HG03025 (cell line): ENCODE data around the gene CYGB.
"Not testable (repeated sequence)": the region's sequence is repeated elsewhere in the genome, so short reads cannot be mapped to it uniquely, and the experiment has no call there.

Experiments used
- ATAC-seq: cut with Tn5 transposase; IDR thresholded peaks from one replicate; pipeline ENCODE4 v1.9.1; 2021; ENCODE audit warnings: mild to moderate bottlenecking, moderate library complexity; ENCODE audit not compliant: unreplicated experiment, low FRiP score

The CYGB gene

GRCh38 chr17:76525513-76525833, 12.0 kb downstream of the CYGB start:
- ATAC-seq = not testable (repeated sequence)

DNA sequence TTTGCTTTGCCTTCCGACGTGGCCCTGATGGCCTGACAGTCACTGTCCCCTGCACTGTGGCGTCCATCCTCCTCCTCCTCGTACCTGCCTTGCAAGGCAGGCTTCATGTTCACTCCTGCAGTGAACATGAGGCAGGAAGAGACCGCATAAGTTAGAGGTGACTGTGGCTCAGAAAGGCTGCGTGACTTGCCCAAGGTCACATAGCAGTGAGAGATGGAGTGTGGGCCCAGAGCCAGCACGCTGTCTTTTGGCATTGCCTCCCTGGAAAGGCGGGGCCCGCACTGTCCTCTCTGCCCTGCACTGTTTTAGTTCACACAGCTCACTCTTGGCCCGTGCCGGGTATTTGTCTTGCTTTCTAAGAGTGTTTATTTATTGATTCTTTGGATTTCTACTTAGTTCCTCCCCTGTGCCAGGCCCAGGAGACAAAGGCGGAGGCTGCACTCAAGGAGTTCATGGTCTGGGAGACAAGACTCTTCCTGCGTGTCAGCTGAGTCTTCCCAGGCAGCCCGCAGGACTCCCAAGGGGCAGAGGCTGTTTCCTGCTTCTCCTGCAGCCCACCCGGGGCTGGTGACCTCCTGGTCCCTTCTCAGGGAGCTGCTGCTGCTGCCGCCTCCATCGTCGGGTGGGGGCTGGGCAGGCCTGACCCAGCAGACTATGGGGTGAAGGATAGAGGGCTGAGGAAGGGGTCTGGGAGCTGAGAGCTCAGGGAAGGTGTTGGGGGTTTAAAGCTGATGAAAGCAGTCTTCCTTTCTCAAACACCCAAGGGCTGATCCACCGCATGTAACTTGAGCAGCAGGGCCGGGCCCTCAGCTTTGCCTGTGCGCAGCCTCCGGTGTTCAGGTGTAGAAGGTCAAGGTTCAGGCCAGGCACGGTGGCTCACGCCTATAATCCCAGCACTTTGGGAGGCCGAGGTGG, 12.7 kb downstream of the CYGB start:
- ATAC-seq = no peak

- ATAC-seq = no peak
Observed at GRCh38 chr17:76523084-76524037, 14.1 kb downstream of the CYGB start.

- ATAC-seq = not testable (repeated sequence)
Observed at GRCh38 chr17:76521683-76522082, 15.8 kb downstream of the CYGB start.

DNA sequence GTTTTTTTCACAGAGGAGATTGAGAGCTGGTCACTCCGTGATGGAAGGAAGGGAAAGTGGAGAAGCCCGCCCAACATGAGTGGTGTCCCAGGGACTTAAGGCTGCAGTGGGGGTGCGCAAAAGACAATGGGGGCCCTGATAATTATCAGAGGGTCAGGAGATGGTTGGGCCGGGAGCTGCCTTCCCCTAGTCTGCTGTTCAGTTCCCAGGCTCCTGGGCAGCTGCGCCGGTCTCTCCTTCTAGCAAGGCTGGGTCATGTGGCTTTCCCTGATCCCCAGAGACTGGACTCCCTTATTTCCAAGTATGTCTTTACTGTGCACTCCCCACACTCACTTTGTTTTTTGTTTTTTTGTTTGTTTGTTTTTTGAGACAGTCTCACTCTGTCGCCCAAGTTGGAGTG, 16.2 kb downstream of the CYGB start:
- ATAC-seq = no peak

DNA sequence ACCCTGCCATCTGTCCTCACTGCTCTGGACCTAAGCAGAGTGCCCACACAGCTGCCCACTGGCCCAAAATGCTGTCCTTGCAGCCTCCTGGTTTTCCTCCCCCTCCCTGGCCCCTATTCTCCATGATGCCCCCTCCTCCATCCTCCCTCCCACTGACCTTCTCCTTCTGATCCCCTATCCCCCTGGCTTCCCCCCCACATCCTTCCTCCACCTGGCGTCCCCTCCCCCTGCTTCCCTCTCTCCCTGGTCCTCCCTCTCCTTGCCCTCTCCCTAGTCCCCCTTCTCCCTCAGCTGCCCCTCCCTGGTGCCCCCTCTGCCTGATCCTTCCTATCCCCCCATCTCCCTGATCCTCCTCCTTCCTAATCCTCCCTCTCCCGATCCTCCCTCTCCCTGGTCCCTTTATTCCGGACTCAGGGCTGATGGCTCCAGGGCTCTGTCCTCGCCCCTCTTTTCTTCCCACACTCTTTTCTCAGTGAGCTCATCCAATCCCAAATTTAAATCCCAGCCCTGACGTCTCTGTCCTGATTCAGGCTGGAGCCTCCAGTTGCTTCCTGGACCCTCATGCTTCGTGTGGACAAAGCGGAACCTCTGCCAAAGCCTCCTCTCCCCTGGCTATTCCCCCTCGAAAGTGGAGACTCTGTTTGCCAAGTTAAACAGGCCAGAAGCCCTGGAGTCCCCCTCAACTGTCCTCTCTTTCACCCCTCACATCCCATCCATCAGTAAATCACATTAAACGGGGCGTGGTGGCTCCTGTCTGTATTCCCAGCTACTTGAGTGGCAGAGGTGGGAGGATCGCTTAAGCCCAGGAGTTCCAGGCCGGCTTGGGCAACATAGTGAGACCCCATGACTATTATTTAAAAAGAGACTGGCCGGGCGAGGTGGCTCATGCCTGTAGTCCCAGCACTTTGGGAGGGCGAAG, 18.2 kb downstream of the CYGB start:
- no peak for ATAC-seq

GRCh38 chr17:76517638-76518038, 19.9 kb downstream of the CYGB start:
- ATAC-seq = no peak

GRCh38 chr17:76515274-76515949, 22.1 kb downstream of the CYGB start:
- no peak for ATAC-seq

GRCh38 chr17:76514355-76514754, 23.2 kb downstream of the CYGB start:
- ATAC-seq = not testable (repeated sequence)

- ATAC-seq = no peak
Observed at GRCh38 chr17:76513306-76513692, 24.2 kb downstream of the CYGB start.

- no peak for ATAC-seq
Observed at GRCh38 chr17:76512366-76513305, 24.9 kb downstream of the CYGB start.

DNA sequence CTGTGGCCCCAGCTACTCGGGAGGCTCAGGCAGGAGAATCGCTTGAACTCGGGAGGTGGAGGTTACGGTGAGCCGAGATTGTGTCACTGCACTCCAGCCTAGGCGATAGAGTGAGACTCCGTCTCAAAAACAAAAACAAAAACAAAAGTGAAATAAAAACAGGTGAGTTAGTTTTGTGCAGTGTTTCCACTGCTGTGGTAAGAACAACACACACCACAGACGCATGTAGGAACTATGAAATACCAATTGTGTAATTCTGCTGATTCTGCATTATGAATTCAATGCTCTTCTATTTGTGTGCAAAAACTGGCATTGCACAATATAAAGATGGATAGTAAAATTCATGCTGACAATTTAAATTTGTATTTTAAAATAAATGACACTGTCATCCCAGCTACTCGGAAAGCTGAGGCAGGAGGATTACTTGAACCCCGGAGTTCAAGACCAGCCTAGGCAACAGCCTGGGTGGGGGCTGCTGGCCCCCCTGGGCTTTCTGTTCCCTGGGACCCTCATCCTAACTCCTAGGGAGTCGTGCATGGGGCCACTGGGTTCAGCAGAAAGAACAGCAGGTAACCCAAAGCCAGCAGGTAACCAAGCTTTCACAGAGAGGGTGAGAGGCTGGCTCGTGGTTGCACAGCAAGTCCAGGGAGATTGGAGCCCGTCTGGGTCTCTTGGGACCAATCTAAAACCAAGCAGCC, 25.7 kb downstream of the CYGB start:
- no peak for ATAC-seq

- no peak for ATAC-seq
Observed at GRCh38 chr17:76510831-76511244, 26.7 kb downstream of the CYGB start.

DNA sequence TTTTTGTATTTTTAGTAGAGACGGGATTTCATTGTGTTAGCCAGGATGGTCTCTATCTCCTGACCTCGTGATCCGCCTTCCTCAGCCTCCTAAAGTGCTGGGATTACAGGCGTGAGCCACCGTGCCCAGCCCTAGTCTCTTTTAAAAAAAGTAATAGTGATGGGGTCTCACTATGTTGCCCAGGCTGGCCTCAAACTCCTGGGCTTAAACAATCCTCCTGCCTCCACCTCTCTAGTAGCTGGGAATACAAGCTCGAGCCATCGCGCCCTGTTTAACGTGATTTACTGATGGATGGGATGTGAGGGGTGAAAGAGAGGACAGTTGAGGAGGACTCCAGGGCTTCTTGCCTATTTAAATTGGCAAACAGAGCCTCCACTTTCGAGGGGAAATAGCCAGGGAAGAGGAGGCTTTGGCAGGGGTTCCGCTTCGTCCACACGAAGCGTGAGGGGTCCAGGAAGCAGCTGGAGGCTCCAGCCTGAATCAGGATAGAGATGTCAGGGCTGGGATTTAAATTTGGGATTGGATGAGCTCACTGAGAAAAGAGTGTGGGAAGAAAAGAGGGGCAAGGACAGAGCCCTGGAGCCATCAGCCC, 28.9 kb downstream of the CYGB start:
- not testable (repeated sequence) for ATAC-seq

DNA sequence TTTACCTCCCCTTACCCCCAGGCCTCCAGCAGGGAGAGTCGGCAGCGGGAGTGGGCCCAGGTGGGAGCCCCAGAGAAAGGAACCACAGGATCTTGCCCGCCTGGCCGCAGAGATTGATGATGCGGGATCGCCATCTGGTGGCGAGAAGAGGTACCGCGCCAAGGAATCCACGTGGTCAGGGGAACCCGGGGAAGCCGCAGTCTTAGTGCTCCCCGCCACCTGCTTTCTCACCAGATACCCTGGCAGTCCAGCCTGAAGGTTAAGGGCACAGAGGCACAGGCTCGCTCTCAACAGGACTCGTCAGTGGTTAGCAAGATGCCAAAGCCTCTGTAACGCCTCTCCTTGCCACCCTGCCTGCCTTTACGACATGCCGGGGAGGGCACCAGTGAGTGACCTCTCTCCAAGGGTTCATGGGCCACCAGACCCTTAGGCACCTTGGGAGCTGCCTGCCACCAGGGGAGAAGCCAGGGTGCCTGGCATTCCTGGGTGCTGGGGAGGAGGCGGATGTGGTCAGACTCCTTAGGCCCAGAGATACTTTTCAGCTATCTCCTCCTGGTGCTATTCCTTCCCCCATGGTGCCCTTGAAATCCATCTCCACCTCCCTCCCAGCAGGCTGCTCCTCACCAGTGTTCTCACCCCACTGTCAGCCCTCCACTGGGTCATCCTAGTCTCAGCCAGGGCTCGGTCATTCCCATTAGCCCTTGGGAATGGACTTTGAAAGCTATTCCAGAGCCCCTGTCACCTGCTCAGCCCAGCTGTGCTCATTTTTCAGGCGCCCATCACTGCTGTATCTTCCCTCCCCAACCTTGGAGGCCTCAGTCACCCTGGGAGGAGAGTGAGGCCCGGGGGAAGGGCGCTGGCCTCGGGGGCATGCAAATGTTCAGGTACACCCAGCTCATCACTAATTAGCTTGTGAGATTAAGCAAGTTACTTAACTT, 30.8 kb downstream of the CYGB start:
- no peak for ATAC-seq

GRCh38 chr17:76504117-76504516, 33.4 kb downstream of the CYGB start:
- no peak for ATAC-seq
